Stimulated activated CD8-positive, alpha-beta memory T cell treated with anti-CD3 and anti-CD28 coated beads, Interleukin-12 subunit alpha, Interleukin-12 subunit beta, amount 100 ng/mL, for 1 hour (primary cell): Measurements from ENCODE around the gene FUZ.

Experiments used
- DNase-seq: peaks from one replicate; pipeline ENCODE4 v3.0.0-alpha.2; 2020; ENCODE audit warnings: low read depth

The FUZ gene

GRCh38 chr19:49780861-49781260, 32.2 kb downstream of the FUZ start:
- DNase-seq: no peak

GRCh38 chr19:49779731-49780555, 33.1 kb downstream of the FUZ start:
- DNase-seq: no peak

- DNase-seq: no peak
Measured at GRCh38 chr19:49776371-49776764, 36.7 kb downstream of the FUZ start.

GRCh38 chr19:49775742-49776370, 37.2 kb downstream of the FUZ start:
- DNase-seq: no peak

- no peak for DNase-seq
Measured at GRCh38 chr19:49774969-49775368, 38.1 kb downstream of the FUZ start.

- no peak for DNase-seq
Measured at GRCh38 chr19:49773663-49774350, 39.3 kb downstream of the FUZ start.

- no peak for DNase-seq
Measured at GRCh38 chr19:49772850-49773432, 40.2 kb downstream of the FUZ start.

GRCh38 chr19:49771674-49772139, 41.4 kb downstream of the FUZ start:
- no peak for DNase-seq

GRCh38 chr19:49770529-49770928, 42.6 kb downstream of the FUZ start:
- DNase-seq: no peak

- no peak for DNase-seq
Measured at GRCh38 chr19:49767967-49768581, 45.0 kb downstream of the FUZ start.

GRCh38 chr19:49767381-49767780, 45.7 kb downstream of the FUZ start:
- DNase-seq: no peak

- peak; percentile 22 for DNase-seq
Measured at GRCh38 chr19:49766930-49767299, 46.2 kb downstream of the FUZ start, which contains the start of gene AP2A1. Gene AP2A1, plus strand, starts transcription at chr19:49767001. Its CDS starts 133 bp downstream, at chr19:49767134.

- DNase-seq: peak; percentile 98
Measured at GRCh38 chr19:49766007-49766929, 46.8 kb downstream of the FUZ start.

GRCh38 chr19:49764341-49764740, 48.8 kb downstream of the FUZ start:
- no peak for DNase-seq

GRCh38 chr19:49763230-49763629, 49.9 kb downstream of the FUZ start, which contains the start of gene TSKS:
Gene TSKS, minus strand, starts transcription at chr19:49763306. Its CDS starts 59 bp downstream, at chr19:49763247.
- DNase-seq: no peak

- DNase-seq: no peak
Measured at GRCh38 chr19:49761625-49762311, 51.3 kb downstream of the FUZ start.

GRCh38 chr19:49761249-49761624, 51.9 kb downstream of the FUZ start:
- DNase-seq: no peak

- no peak for DNase-seq
Measured at GRCh38 chr19:49758292-49758691, 54.8 kb downstream of the FUZ start.
